ENCODE data around the gene RHBDF2.

Gene RHBDF2

GRCh38 chr17:76538941-76539570 lies 37.8 kb upstream of the RHBDF2 start:
- H3K4me1 ChIP-seq, result peaks cover 30% of the 10 kb centered on the region

GRCh38 chr17:76538281-76538931 lies 37.2 kb upstream of the RHBDF2 start:
- Histone ChIP-seq H2AFZ (peak overlapping the region; percentile 38), H3K4me3 (ENCODE audit: low read depth, low read length) (no peak overlapping the region), H3K79me2 (no peaks in the 10 kb centered on the region), H3K27ac (no peak overlapping the region), H3K9me3 (ENCODE audit: control insufficient read depth, low read length) (no peaks in the 10 kb centered on the region), H3K27me3 (ENCODE audit: control insufficient read depth, insufficient read depth, low read length) (no peaks in the 10 kb centered on the region), H3K4me1 (peaks cover 23% of the 10 kb centered on the region), H3K36me3 (ENCODE audit: control insufficient read depth, insufficient read depth, low read length) (no peaks in the 10 kb centered on the region), H3K4me2 (ENCODE audit: low read length) (peak overlapping the region; percentile 42), H3K9ac (no peak overlapping the region)
- TF ChIP-seq CTCF (IDR thresholded peaks at IDR 0.05), result no peak

More at GRCh38 chr17:76538941-76539570, 37.8 kb upstream of the RHBDF2 start:
- Histone ChIP-seq H3K4me2 (ENCODE audit: low read length) (no peak overlapping the region), H3K4me3 (ENCODE audit: low read depth, low read length) (no peak overlapping the region), H3K27ac (no peak overlapping the region), H3K9ac (no peak overlapping the region), H2AFZ (no peak overlapping the region), H3K36me3 (ENCODE audit: control insufficient read depth, insufficient read depth, low read length) (no peaks in the 10 kb centered on the region), H3K79me2 (no peaks in the 10 kb centered on the region), H3K27me3 (ENCODE audit: control insufficient read depth, insufficient read depth, low read length) (no peaks in the 10 kb centered on the region), H3K9me3 (ENCODE audit: control insufficient read depth, low read length) (no peaks in the 10 kb centered on the region)
- TF ChIP-seq CTCF (IDR thresholded peaks at IDR 0.05), result no peak

GRCh38 chr17:76537578-76538280 lies 36.5 kb upstream of the RHBDF2 start, which contains the start of gene CYGB:
TSS of gene CYGB (minus strand) at chr17:76537709. CDS start at chr17:76537542, 167 bp downstream.
- H3K9me3 ChIP-seq (ENCODE audit: control insufficient read depth, low read length), result no peaks in the 10 kb centered on the region
- no peaks in the 10 kb centered on the region for H3K27me3 ChIP-seq (ENCODE audit: control insufficient read depth, insufficient read depth, low read length)
- H3K4me2 ChIP-seq (ENCODE audit: low read length), result peak within 1 kb of the TSS; percentile 64
- H3K27ac ChIP-seq, result peak within 1 kb of the TSS; percentile 11
- no peaks in the 10 kb centered on the region for H3K79me2 ChIP-seq
- peak within 1 kb of the TSS; percentile 75 for H2AFZ ChIP-seq
- H3K9ac ChIP-seq, result no peak within 1 kb of the TSS
- no peak for TF ChIP-seq CTCF (IDR thresholded peaks at IDR 0.05)
- H3K4me1 ChIP-seq, result peaks cover 16% of the 10 kb centered on the region
- peak within 1 kb of the TSS; percentile 44 for H3K4me3 ChIP-seq (ENCODE audit: low read depth, low read length)
- no peaks in the 10 kb centered on the region for H3K36me3 ChIP-seq (ENCODE audit: control insufficient read depth, insufficient read depth, low read length)

GRCh38 chr17:76537288-76537577 lies 36.0 kb upstream of the RHBDF2 start:
- Histone ChIP-seq H3K4me2 (ENCODE audit: low read length) (peak overlapping the region; percentile 64), H3K4me3 (ENCODE audit: low read depth, low read length) (peak overlapping the region; percentile 44), H3K36me3 (ENCODE audit: control insufficient read depth, insufficient read depth, low read length) (no peaks in the 10 kb centered on the region), H3K9me3 (ENCODE audit: control insufficient read depth, low read length) (no peaks in the 10 kb centered on the region), H3K9ac (no peak overlapping the region), H3K27me3 (ENCODE audit: control insufficient read depth, insufficient read depth, low read length) (no peaks in the 10 kb centered on the region), H3K79me2 (no peaks in the 10 kb centered on the region), H2AFZ (peak overlapping the region; percentile 75), H3K4me1 (peaks cover 11% of the 10 kb centered on the region), H3K27ac (peak overlapping the region; percentile 11)
- TF ChIP-seq CTCF (IDR thresholded peaks at IDR 0.05), result no peak
